PFSK-1 (cell line): ENCODE results near the gene SFRP5.

Experiments
- FOXP2 ChIP-seq: optimal IDR thresholded peaks from 2 replicates; pipeline ENCODE3; 2011; ENCODE audit warnings: borderline replicate concordance, control low read depth, inconsistent platforms; ENCODE audit not compliant: insufficient read depth; ENCODE audit errors: extremely low read length, extremely low read depth
- POLR2AphosphoS5 ChIP-seq: IDR thresholded peaks from 2 replicates; pipeline ENCODE4 v1.6.1; 2012; ENCODE audit warnings: low read depth, mild to moderate bottlenecking, control low read depth, low read length, moderate library complexity
- REST ChIP-seq, 2 experiments: IDR thresholded peaks; 2 replicates each; pipeline versions ENCODE4 v1.6.1 to v1.8.0; 2011 to 2012; ENCODE audit warnings: low read depth in 2 of 2, low read length in 2 of 2, control low read depth in 1 of 2, inconsistent platforms in 1 of 2, mild to moderate bottlenecking in 1 of 2, moderate library complexity in 1 of 2; ENCODE audit not compliant: insufficient read depth in 1 of 2
- SIN3A ChIP-seq: IDR thresholded peaks from 2 replicates; pipeline ENCODE4 v1.6.1; 2012; ENCODE audit warnings: mild to moderate bottlenecking, low read length, moderate library complexity, borderline replicate concordance; ENCODE audit not compliant: insufficient read depth
- TAF1 ChIP-seq: IDR thresholded peaks from 2 replicates; pipeline ENCODE4 v1.6.1; 2012; ENCODE audit warnings: low read length, control low read depth, borderline replicate concordance; ENCODE audit not compliant: insufficient read depth

Gene SFRP5

GRCh38 chr10:97796651-97797050 is 24.9 kb upstream of the SFRP5 start:
- TF ChIP-seq REST (IDR thresholded peaks at IDR 0.05; ENCODE audit: insufficient read depth in 1 of 2, low read depth in 2 of 2, low read length in 2 of 2) (no peak), FOXP2 (no peak), TAF1 (no peak), POLR2AphosphoS5 (no peak), SIN3A (no peak)

GRCh38 chr10:97795886-97796285 is 24.1 kb upstream of the SFRP5 start:
- TF ChIP-seq SIN3A (no peak), POLR2AphosphoS5 (no peak), TAF1 (no peak), FOXP2 (no peak), REST (IDR thresholded peaks at IDR 0.05; ENCODE audit: insufficient read depth in 1 of 2, low read depth in 2 of 2, low read length in 2 of 2) (no peak)

GRCh38 chr10:97791824-97792721 is 20.3 kb upstream of the SFRP5 start:
- no peak for TF ChIP-seq SIN3A
- TF ChIP-seq TAF1, result no peak
- TF ChIP-seq FOXP2, result peak; percentile 62
- no peak for TF ChIP-seq REST (IDR thresholded peaks at IDR 0.05; ENCODE audit: insufficient read depth in 1 of 2, low read depth in 2 of 2, low read length in 2 of 2)

- no peak for TF ChIP-seq REST (IDR thresholded peaks at IDR 0.05; ENCODE audit: insufficient read depth in 1 of 2, low read depth in 2 of 2, low read length in 2 of 2)
- no peak for TF ChIP-seq TAF1
- no peak for TF ChIP-seq SIN3A
These were observed 18.1 kb upstream of the SFRP5 start for GRCh38 chr10:97789770-97790397.
